Astrocyte (in vitro differentiated cells and primary cell): ENCODE measurements around the gene MEP1A.

Experiments
- EZH2 ChIP-seq: IDR thresholded peaks from 2 replicates; pipeline ENCODE4 v1.6.1; 2012; ENCODE audit warnings: mild to moderate bottlenecking, low read length, inconsistent platforms; ENCODE audit not compliant: insufficient read depth
- TF ChIP-seq, protein P1 (sequence below): IDR thresholded peaks from 2 replicates; pipeline ENCODE4 v1.5.1; 2011; ENCODE audit warnings: low read depth, mild to moderate bottlenecking, inconsistent platforms, low read length, moderate library complexity; ENCODE audit not compliant: insufficient read depth

- no peak for TF ChIP-seq EZH2
- TF ChIP-seq, protein P1, sequence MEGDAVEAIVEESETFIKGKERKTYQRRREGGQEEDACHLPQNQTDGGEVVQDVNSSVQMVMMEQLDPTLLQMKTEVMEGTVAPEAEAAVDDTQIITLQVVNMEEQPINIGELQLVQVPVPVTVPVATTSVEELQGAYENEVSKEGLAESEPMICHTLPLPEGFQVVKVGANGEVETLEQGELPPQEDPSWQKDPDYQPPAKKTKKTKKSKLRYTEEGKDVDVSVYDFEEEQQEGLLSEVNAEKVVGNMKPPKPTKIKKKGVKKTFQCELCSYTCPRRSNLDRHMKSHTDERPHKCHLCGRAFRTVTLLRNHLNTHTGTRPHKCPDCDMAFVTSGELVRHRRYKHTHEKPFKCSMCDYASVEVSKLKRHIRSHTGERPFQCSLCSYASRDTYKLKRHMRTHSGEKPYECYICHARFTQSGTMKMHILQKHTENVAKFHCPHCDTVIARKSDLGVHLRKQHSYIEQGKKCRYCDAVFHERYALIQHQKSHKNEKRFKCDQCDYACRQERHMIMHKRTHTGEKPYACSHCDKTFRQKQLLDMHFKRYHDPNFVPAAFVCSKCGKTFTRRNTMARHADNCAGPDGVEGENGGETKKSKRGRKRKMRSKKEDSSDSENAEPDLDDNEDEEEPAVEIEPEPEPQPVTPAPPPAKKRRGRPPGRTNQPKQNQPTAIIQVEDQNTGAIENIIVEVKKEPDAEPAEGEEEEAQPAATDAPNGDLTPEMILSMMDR = no peak
Observed at GRCh38 chr6:46832816-46833215, 39.6 kb downstream of the MEP1A start.
